Fibroblast of lung (primary cell): ENCODE results near the gene FAM167B. TPM values are rescaled to one million over a fixed set of nuclear protein-coding genes. Genes with fewer than 3 reads are reported as not detected.
A peak's percentile ranks its signal among the peaks of the same experiment; 100 is the strongest.

Experiments
- DNase-seq, 2 donors: peaks; one replicate each; pipeline versions ENCODE4 v3.0.0 to v3.0.0-alpha.2; 2010; ENCODE audit warnings: low read depth in 2 of 2
- H2AFZ ChIP-seq: 2 replicates; pipeline ENCODE4 v1.5.1; 2012; ENCODE audit warnings: low read length, control low read depth, inconsistent platforms
- H3K27ac ChIP-seq: 2 replicates; pipeline ENCODE4 v1.5.1; 2011; ENCODE audit warnings: low read length, control low read depth; ENCODE audit not compliant: insufficient read depth
- H3K27me3 ChIP-seq: 2 replicates; pipeline ENCODE4 v1.5.1; 2011; ENCODE audit warnings: mild to moderate bottlenecking, low read length; ENCODE audit not compliant: control insufficient read depth, insufficient read depth
- H3K36me3 ChIP-seq: 2 replicates; pipeline ENCODE4 v1.5.1; 2011; ENCODE audit warnings: low read length; ENCODE audit not compliant: control insufficient read depth, insufficient read depth
- H3K4me1 ChIP-seq: 2 replicates; pipeline ENCODE4 v1.5.1; 2011; ENCODE audit warnings: low read length; ENCODE audit not compliant: control insufficient read depth, insufficient read depth; ENCODE audit errors: extremely low read depth
- H3K4me2 ChIP-seq: 2 replicates; pipeline ENCODE4 v1.5.1; 2011; ENCODE audit warnings: low read length, control low read depth; ENCODE audit not compliant: insufficient read depth; ENCODE audit errors: extremely low read depth
- H3K4me3 ChIP-seq, 4 experiments: fragments of 200-600 bp in 1 of 4; sonication (generic) in 1 of 4; replicated peaks in 1 of 4; 2 replicates each; pipeline ENCODE4 v1.5.1; 2011 to 2016; ENCODE audit warnings: low read length in 4 of 4, low read depth in 3 of 4, mild to moderate bottlenecking in 3 of 4, control low read depth in 2 of 4, inconsistent platforms in 1 of 4, mixed read lengths in 1 of 4; ENCODE audit not compliant: insufficient read depth in 1 of 4; ENCODE audit errors: control extremely low read depth in 1 of 4
- H3K79me2 ChIP-seq: 2 replicates; pipeline ENCODE4 v1.5.1; 2012; ENCODE audit warnings: mild to moderate bottlenecking, low read length, inconsistent platforms; ENCODE audit not compliant: control insufficient read depth, insufficient read depth
- H3K9ac ChIP-seq: 2 replicates; pipeline ENCODE4 v1.5.1; 2011; ENCODE audit warnings: mild to moderate bottlenecking, low read length, control low read depth; ENCODE audit not compliant: insufficient read depth
- H3K9me3 ChIP-seq: 2 replicates; pipeline ENCODE4 v1.5.1; 2012; ENCODE audit warnings: low read depth, low read length; ENCODE audit not compliant: control insufficient read depth, insufficient read depth
- H4K20me1 ChIP-seq: 2 replicates; pipeline ENCODE4 v1.5.1; 2011; ENCODE audit warnings: low read length; ENCODE audit not compliant: control insufficient read depth, insufficient read depth; ENCODE audit errors: extremely low read depth
- EZH2 ChIP-seq: IDR thresholded peaks from 2 replicates; pipeline ENCODE4 v1.5.1; 2012; ENCODE audit warnings: low read length, control low read depth, mild to moderate bottlenecking; ENCODE audit errors: missing control alignments
- polyA plus RNA-seq, 2 donors: library from polyadenylated mRNA; depleted of rRNA in 1 of 2; stranded (reverse) in 1 of 2; unstranded in 1 of 2; fragments of >200 nt; gene quantifications; 2 replicates each; pipeline ENCODE4 v1.2.1, GENCODE V29; 2011 to 2012; ENCODE audit warnings: missing spikeins in 1 of 2
- total RNA-seq: library from RNA; depleted of rRNA; stranded (reverse); fragments of >200 nt; gene quantifications from 2 replicates; pipeline ENCODE4 v1.2.1, GENCODE V29; 2014
- TF ChIP-seq, protein P1 (sequence below), 2 donors: IDR thresholded peaks in 1 of 2; conservative IDR thresholded peaks in 1 of 2; 1 replicate in 1 of 2; 2 replicates in 1 of 2; pipeline ENCODE4 v1.5.1; 2011 to 2012; ENCODE audit warnings: low read length in 2 of 2, control low read depth in 1 of 2, inconsistent platforms in 1 of 2, low read depth in 1 of 2, mild to moderate bottlenecking in 1 of 2

The FAM167B gene
- total and polyA plus RNA-seq, 2 donors (not counting 1 experiment from before 2014, with no cell fraction given): 1.3 to 2.1 TPM

DNA sequence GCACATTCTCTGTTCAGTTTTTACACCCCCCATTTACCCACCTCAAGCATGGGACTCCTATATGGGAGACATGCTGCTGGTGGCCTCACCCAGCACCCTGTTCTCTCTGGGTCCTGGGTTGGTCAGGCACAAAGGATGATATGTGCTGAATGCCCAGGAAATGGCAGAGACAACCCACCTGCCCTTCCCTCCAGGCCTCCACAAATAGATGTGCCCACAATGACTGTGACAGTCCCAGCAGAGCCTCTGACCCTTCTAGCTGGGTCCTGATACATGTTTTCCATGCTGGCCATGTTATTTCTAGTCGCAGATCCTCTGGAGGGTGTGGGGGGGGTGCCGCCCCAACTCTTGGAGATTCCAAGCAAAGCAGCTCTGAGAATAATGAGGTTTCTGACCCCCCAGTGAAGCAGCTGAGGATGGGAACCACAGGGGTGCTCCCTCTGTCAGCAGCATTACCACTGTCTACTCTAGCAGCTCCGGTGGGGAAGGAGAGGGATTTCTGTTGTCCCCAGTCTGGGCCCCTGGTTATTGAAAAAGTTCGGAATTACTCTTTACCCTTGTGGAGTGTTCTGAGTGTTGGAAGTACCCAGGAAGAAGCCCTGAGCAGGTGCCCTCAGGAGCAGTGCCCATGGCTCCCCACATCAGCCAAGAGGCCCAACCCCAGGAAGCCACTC is 47.8 kb upstream of the FAM167B start:
- H3K9ac ChIP-seq: no peak overlapping the region
- no peak overlapping the region for H2AFZ ChIP-seq
- peaks cover 23% of the 10 kb centered on the region for H3K36me3 ChIP-seq
- H3K9me3 ChIP-seq: no peaks in the 10 kb centered on the region
- no peaks in the 10 kb centered on the region for H3K79me2 ChIP-seq
- H4K20me1 ChIP-seq: no peaks in the 10 kb centered on the region
- no peaks in the 10 kb centered on the region for H3K27me3 ChIP-seq
- peaks cover 18% of the 10 kb centered on the region for H3K4me1 ChIP-seq
- DNase-seq: no peak
- no peak overlapping the region for H3K4me3 ChIP-seq
- H3K27ac ChIP-seq: peak overlapping the region; percentile 99
- TF ChIP-seq, protein P1, sequence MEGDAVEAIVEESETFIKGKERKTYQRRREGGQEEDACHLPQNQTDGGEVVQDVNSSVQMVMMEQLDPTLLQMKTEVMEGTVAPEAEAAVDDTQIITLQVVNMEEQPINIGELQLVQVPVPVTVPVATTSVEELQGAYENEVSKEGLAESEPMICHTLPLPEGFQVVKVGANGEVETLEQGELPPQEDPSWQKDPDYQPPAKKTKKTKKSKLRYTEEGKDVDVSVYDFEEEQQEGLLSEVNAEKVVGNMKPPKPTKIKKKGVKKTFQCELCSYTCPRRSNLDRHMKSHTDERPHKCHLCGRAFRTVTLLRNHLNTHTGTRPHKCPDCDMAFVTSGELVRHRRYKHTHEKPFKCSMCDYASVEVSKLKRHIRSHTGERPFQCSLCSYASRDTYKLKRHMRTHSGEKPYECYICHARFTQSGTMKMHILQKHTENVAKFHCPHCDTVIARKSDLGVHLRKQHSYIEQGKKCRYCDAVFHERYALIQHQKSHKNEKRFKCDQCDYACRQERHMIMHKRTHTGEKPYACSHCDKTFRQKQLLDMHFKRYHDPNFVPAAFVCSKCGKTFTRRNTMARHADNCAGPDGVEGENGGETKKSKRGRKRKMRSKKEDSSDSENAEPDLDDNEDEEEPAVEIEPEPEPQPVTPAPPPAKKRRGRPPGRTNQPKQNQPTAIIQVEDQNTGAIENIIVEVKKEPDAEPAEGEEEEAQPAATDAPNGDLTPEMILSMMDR (conservative IDR thresholded peaks at IDR 0.05 in 1 of 2, IDR thresholded peaks at IDR 0.05 in 1 of 2; ENCODE audit: low read depth in 1 of 2, low read length in 2 of 2): no peak
- TF ChIP-seq EZH2: no peak
- peak overlapping the region; percentile 87 for H3K4me2 ChIP-seq

DNA sequence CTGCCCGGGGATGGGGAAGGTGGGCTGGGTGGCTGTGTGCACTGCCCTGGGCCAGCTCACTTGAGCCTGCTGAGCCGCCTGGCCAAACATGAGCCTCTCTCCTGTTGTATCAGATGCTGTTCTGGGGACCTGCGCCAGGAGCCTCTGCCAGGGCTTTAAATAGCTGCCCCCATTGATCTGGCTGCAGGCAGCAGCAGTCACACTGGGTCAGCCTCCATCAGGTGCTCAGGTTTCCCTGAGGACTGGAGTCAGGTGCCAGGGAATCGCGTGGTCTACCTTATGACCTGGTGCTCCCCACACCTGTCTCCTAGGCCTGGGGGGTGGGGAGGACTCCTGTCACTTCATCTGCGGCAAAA is 47.3 kb upstream of the FAM167B start:
- Histone ChIP-seq H3K4me3 (peak overlapping the region; percentile 66 to 88 (median 82)), H3K4me2 (peak overlapping the region; percentile 87), H3K9ac (peak overlapping the region; percentile 88), H3K9me3 (no peaks in the 10 kb centered on the region), H3K79me2 (no peaks in the 10 kb centered on the region), H3K27ac (peak overlapping the region; percentile 99), H3K4me1 (peaks cover 18% of the 10 kb centered on the region), H3K27me3 (no peaks in the 10 kb centered on the region), H4K20me1 (no peaks in the 10 kb centered on the region), H3K36me3 (peaks cover 18% of the 10 kb centered on the region), H2AFZ (no peak overlapping the region)
- no peak for TF ChIP-seq EZH2
- TF ChIP-seq, protein P1 (conservative IDR thresholded peaks at IDR 0.05 in 1 of 2, IDR thresholded peaks at IDR 0.05 in 1 of 2; ENCODE audit: low read depth in 1 of 2, low read length in 2 of 2): no peak
- DNase-seq: no peak

- Histone ChIP-seq H2AFZ (peak within 1 kb of the TSS; percentile 79), H3K79me2 (no peaks in the 10 kb centered on the region), H3K27me3 (no peaks in the 10 kb centered on the region), H3K4me2 (peak within 1 kb of the TSS; percentile 87), H3K4me3 (peak within 1 kb of the TSS; percentile 66 to 88 (median 82)), H3K27ac (peak within 1 kb of the TSS; percentile 99), H4K20me1 (no peaks in the 10 kb centered on the region), H3K9me3 (no peaks in the 10 kb centered on the region), H3K36me3 (peaks cover 13% of the 10 kb centered on the region), H3K9ac (peak within 1 kb of the TSS; percentile 88), H3K4me1 (peaks cover 20% of the 10 kb centered on the region)
- TF ChIP-seq, protein P1 (conservative IDR thresholded peaks at IDR 0.05 in 1 of 2, IDR thresholded peaks at IDR 0.05 in 1 of 2; ENCODE audit: low read depth in 1 of 2, low read length in 2 of 2): no peak
- no peak for TF ChIP-seq EZH2
- DNase-seq: peak; percentile 71
Observed at GRCh38 chr1:32200226-32201010, 46.6 kb upstream of the FAM167B start, which contains the start of gene CCDC28B. Gene CCDC28B (plus strand): TSS chr1:32200595. CDS start chr1:32201936, 1,341 bp downstream.
